ENCODE results near the gene TMC2. TPM values are rescaled to one million over a fixed set of nuclear protein-coding genes. Genes with fewer than 3 reads are reported as not detected.

TMC2 gene
- total and polyA plus RNA-seq, 8 donors: 0.02 to 0.19 (median 0.09) TPM; not detected in 3

DNA sequence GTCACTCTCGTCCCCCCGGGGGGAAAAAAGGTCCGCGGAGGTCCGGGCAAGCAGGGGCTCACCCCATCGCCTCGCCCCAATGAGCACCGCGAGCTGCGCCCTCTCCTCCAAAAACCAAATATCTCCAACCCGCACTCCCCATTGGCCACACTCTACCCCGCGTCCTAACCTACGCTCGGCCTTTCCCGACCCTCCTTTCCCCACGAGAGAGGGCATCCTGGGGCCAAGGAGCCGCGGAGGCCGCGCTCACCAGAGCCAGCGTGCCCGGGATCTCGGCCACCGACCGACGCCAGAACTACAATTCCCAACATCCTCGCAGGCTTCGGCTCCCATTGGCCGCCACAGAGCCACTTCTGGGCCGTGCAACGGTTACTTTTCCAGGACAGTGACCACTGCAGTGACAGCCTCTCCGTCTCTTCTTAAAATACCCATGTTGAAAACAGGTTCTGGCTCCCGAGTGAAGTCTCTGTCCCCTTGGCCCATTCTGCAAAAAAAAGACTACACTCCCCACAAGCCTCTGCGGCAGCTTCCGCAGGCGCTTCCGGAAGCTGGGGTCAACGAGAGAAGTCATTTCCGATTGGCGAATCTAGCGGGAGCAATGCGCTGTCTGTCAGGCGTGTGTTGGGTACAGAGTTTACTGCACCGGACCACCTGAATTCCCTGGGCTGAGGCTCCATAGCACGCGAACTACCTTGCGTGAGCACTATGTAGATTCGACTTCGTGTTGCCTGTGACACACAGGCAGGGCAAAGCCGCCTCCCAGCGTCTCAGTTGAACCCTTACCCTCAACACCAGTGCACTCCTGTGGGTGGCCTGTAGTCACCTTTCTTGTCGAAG, 27.5 kb upstream of the TMC2 start, which contains the start of gene ZNF343:
TSS of gene ZNF343 (minus strand) at position 285 of the 837 bp plus-strand sequence. CDS start 15,020 bp downstream, outside the sequence.
- ATAC-seq (peak; percentile 96 to 99 (median 98)), DNase-seq (peak; percentile 69 to 86 (median 81)), FAIRE-seq (no peak)
- Histone ChIP-seq H3K27ac (peak within 1 kb of the TSS; percentile 61 to 87 (median 78)), H3K27me3 (no peaks in the 10 kb centered on the region), H3K9me3 (no peaks in the 10 kb centered on the region), H3K36me3 (no peaks in the 10 kb centered on the region), H3K4me3 (peak within 1 kb of the TSS; percentile 67 to 90 (median 69)), H3K4me1 (peaks cover 0 to 12% (median 4%) of the 10 kb centered on the region in 3 donors)
- intact Hi-C loops (cut with DNase I): no loop called here
- 0 to 1% methylated on average over 53 of the region's 53 CpGs for WGBS, 2 donors
- TF ChIP-seq, protein P1, sequence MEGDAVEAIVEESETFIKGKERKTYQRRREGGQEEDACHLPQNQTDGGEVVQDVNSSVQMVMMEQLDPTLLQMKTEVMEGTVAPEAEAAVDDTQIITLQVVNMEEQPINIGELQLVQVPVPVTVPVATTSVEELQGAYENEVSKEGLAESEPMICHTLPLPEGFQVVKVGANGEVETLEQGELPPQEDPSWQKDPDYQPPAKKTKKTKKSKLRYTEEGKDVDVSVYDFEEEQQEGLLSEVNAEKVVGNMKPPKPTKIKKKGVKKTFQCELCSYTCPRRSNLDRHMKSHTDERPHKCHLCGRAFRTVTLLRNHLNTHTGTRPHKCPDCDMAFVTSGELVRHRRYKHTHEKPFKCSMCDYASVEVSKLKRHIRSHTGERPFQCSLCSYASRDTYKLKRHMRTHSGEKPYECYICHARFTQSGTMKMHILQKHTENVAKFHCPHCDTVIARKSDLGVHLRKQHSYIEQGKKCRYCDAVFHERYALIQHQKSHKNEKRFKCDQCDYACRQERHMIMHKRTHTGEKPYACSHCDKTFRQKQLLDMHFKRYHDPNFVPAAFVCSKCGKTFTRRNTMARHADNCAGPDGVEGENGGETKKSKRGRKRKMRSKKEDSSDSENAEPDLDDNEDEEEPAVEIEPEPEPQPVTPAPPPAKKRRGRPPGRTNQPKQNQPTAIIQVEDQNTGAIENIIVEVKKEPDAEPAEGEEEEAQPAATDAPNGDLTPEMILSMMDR (IDR thresholded peaks at IDR 0.05): no peak

- ATAC-seq (peak in 1 of 4 donors; percentile 8), DNase-seq (no peak), FAIRE-seq (no peak)
- TF ChIP-seq, protein P1 (IDR thresholded peaks at IDR 0.05): no peak
- no peaks in the 10 kb centered on the region for H3K9me3 ChIP-seq
- H3K27me3 ChIP-seq: no peaks in the 10 kb centered on the region
- WGBS, 2 donors: 47 to 54% methylated on average over 9 of the region's 9 CpGs
- H3K4me1 ChIP-seq: peaks cover 0 to 12% (median 4%) of the 10 kb centered on the region in 3 donors
- H3K36me3 ChIP-seq: no peaks in the 10 kb centered on the region
- peak overlapping the region; percentile 67 to 90 (median 69) for H3K4me3 ChIP-seq
- H3K27ac ChIP-seq: peak overlapping the region in 2 of 4 donors; percentile 82 to 87
- intact Hi-C loops (cut with DNase I): no loop called here
Observed at GRCh38 chr20:2509468-2509781, 26.9 kb upstream of the TMC2 start.

DNA sequence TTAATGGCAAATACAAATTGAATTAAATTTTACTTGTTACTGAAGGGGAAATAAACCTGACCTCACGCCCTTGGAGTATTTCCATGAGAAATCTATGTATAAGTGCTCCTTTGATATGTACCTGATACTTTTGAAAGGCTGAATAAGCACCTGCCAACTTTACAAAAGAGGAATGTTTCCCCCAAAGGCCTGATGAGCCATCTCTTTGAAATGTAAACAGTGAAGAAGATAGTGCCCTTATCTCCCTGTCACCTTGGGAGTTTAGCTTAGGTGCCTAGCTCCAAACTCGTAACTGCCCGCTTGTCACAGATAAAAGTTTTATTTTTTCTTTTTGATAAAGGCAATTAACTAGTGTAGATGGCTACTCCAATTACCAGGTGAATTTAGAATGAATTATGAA, 26.6 kb upstream of the TMC2 start:
- peak overlapping the region in 1 of 4 donors; percentile 90 for H3K4me3 ChIP-seq
- FAIRE-seq: no peak
- 71 to 77% methylated on average over 3 of the region's 3 CpGs for WGBS, 2 donors

GRCh38 chr20:2515203-2515602, 21.2 kb upstream of the TMC2 start:
- TF ChIP-seq, protein P1 (IDR thresholded peaks at IDR 0.05): no peak
- DNase-seq (no peak), ATAC-seq (no peak), FAIRE-seq (no peak)
- 52 to 60% methylated on average over 1 of the region's 1 CpG for WGBS, 2 donors
- no peaks in the 10 kb centered on the region for H3K27me3 ChIP-seq
- no peaks in the 10 kb centered on the region for H3K36me3 ChIP-seq
- intact Hi-C loops (cut with DNase I): no loop called here
- H3K9me3 ChIP-seq: no peaks in the 10 kb centered on the region
- H3K4me3 ChIP-seq: no peak overlapping the region
- no peak overlapping the region for H3K27ac ChIP-seq
- H3K4me1 ChIP-seq: no peaks in the 10 kb centered on the region

More for the DNA sequence above, 26.6 kb upstream of the TMC2 start:
- Histone ChIP-seq H3K9me3 (no peaks in the 10 kb centered on the region), H3K27ac (no peak overlapping the region), H3K4me1 (peaks cover 0 to 12% (median 4%) of the 10 kb centered on the region in 3 donors), H3K36me3 (no peaks in the 10 kb centered on the region), H3K27me3 (no peaks in the 10 kb centered on the region)
- intact Hi-C loops (cut with DNase I): no loop called here
- ATAC-seq (no peak), DNase-seq (no peak)
- TF ChIP-seq, protein P1 (IDR thresholded peaks at IDR 0.05): no peak

DNA sequence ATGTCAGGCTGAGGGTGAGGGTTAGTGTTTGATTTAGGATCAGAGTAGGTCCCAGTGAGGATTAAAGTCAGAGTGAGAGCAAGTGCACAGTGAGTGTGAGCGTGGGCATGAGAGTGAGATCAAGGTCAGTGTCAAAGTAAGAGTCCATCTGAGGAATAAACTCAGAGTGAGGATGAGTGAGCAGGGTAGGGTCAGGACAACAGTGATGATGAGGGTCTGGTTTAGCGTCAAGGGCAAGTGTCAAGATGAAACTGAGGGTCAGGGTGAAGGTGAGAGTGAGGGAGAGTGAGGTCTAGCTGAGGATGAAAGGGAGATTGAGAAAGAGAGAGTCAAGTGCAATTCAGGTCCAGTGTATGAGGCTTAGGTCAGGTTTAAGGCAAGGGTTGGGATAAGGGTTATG, 20.0 kb upstream of the TMC2 start:
- Histone ChIP-seq H3K36me3 (no peaks in the 10 kb centered on the region), H3K9me3 (no peaks in the 10 kb centered on the region), H3K4me3 (no peak overlapping the region), H3K27ac (no peak overlapping the region), H3K27me3 (no peaks in the 10 kb centered on the region), H3K4me1 (no peaks in the 10 kb centered on the region)
- ATAC-seq: no peak
- no peak for FAIRE-seq
- intact Hi-C loops (cut with DNase I): no loop called here
- TF ChIP-seq, protein P1 (IDR thresholded peaks at IDR 0.05): no peak
- DNase-seq: no peak
- WGBS, 2 donors: 57 to 70% methylated on average over 2 of the region's 2 CpGs

Measured in pancreas (tissue), 10 donors.